Transverse colon (tissue), 4 donors: ENCODE data around the gene ZAR1. TPM values are rescaled to one million over a fixed set of nuclear protein-coding genes. Genes with fewer than 3 reads are reported as not detected.

Source experiments
- DNase-seq: peaks from one replicate; pipeline ENCODE4 v3.0.0-alpha.2; 2019
- H3K27ac ChIP-seq, 4 donors: fragments of 200-600 bp; sonication (generic); 2 replicates each; pipeline ENCODE4 v1.5.1; 2016 to 2018; ENCODE audit warnings: inconsistent platforms in 4 of 4
- H3K27me3 ChIP-seq: fragments of 200-600 bp; sonication (generic); 2 replicates; pipeline ENCODE4 v1.5.1; 2017; ENCODE audit warnings: inconsistent platforms
- H3K36me3 ChIP-seq, 4 donors: fragments of 200-600 bp; sonication (generic); 2 replicates each; pipeline ENCODE4 v1.5.1; 2017 to 2019; ENCODE audit warnings: inconsistent platforms in 4 of 4
- H3K4me1 ChIP-seq, 4 donors: fragments of 200-600 bp; sonication (generic); 2 replicates each; pipeline ENCODE4 v1.5.1; 2017 to 2020; ENCODE audit warnings: inconsistent platforms in 4 of 4
- H3K4me3 ChIP-seq, 4 donors: fragments of 200-600 bp; sonication (generic); 1 replicate in 1 of 4; 2 replicates in 3 of 4; pipeline versions ENCODE4 v1.5.1 to v1.6.1; 2017 to 2019; ENCODE audit warnings: inconsistent platforms in 4 of 4
- H3K9me3 ChIP-seq, 2 donors: fragments of 200-600 bp; sonication (generic); 2 replicates each; pipeline ENCODE4 v1.5.1; 2017 to 2019; ENCODE audit warnings: inconsistent platforms in 2 of 2
- CTCF ChIP-seq, 5 experiments: fragments of 200-600 bp in 3 of 5; fragments of 450-650 bp in 2 of 5; sonication (generic) in 3 of 5; IDR thresholded peaks; 1 replicate in 2 of 5; 2 replicates in 3 of 5; pipeline ENCODE4 v1.5.1; 2016 to 2017; ENCODE audit warnings: antibody characterized with exemption in 5 of 5, inconsistent platforms in 3 of 5, mild to moderate bottlenecking in 2 of 5, moderate library complexity in 1 of 5
- EP300 ChIP-seq: sonication (generic); formaldehyde crosslinking; IDR thresholded peaks from one replicate; pipeline ENCODE4 v1.6.1; 2017; ENCODE audit warnings: antibody characterized with exemption, low read depth
- POLR2A ChIP-seq: fragments of 450-650 bp; IDR thresholded peaks from one replicate; pipeline ENCODE4 v1.6.1; 2016; ENCODE audit warnings: antibody characterized with exemption, mild to moderate bottlenecking, moderate library complexity
- POLR2AphosphoS5 ChIP-seq, 3 donors: sonication (generic); formaldehyde crosslinking; IDR thresholded peaks; one replicate each; pipeline ENCODE4 v1.6.1; 2016; ENCODE audit warnings: antibody characterized with exemption in 3 of 3
- WGBS, 2 donors: methylation state at CpG; one replicate each; pipeline ENCODE4 v1.1.5; 2018; ENCODE audit warnings: low coverage in 1 of 2; 5-methylcytosine and 5-hydroxymethylcytosine counted together
- in situ Hi-C, 4 donors: fragments of 200-750 bp; cut with MboI; loops; one replicate each; pipeline versions ENCODE4 v1.15.0 to v1.15.1; 2017; ENCODE audit warnings: low sequenced_read_pairs in 3 of 4, low pct_ligation_motif_present in 1 of 4, low pct_unique_long_range_greater_than_20kb in 1 of 4
- intact Hi-C: fragments of 100-400 bp; cut with DNase I; formaldehyde crosslinking; loops from one replicate; pipeline ENCODE4 v1.15.1; 2023; ENCODE audit warnings: low total_unique reads
- total RNA-seq, 4 donors: library from RNA; depleted of rRNA; stranded (reverse); fragments of >200 nt; gene quantifications; one replicate each; pipeline ENCODE4 v1.1.0, GENCODE V29; 2016

ZAR1 gene
- total RNA-seq, 4 donors from 2014 or later = not detected

- no peak overlapping the region for H3K27ac ChIP-seq
- in situ Hi-C loops (no loop called here), intact Hi-C loops (no loop called here)
- no peak overlapping the region for H3K4me3 ChIP-seq
- TF ChIP-seq POLR2AphosphoS5 (IDR thresholded peaks at IDR 0.05) (no peak), CTCF (IDR thresholded peaks at IDR 0.05) (no peak), EP300 (no peak), POLR2A (no peak)
- DNase-seq = no peak
- no peaks in the 10 kb centered on the region for H3K4me1 ChIP-seq
- H3K27me3 ChIP-seq = no peaks in the 10 kb centered on the region
- H3K9me3 ChIP-seq = no peaks in the 10 kb centered on the region
- peaks cover 0 to 96% (median 47%) of the 10 kb centered on the region in 4 donors for H3K36me3 ChIP-seq
- WGBS, 2 donors = 78 to 89% methylated on average over 1 of the region's 1 CpG
These were observed 36.4 kb downstream of the ZAR1 start for GRCh38 chr4:48526406-48526805.

- DNase-seq = no peak
- peaks cover 0 to 80% (median 36%) of the 10 kb centered on the region in 4 donors for H3K36me3 ChIP-seq
- no peak overlapping the region for H3K4me3 ChIP-seq
- in situ Hi-C loops = no loop called here
- intact Hi-C loops = no loop called here
- no peaks in the 10 kb centered on the region for H3K4me1 ChIP-seq
- TF ChIP-seq POLR2A (no peak), POLR2AphosphoS5 (IDR thresholded peaks at IDR 0.05) (no peak), EP300 (no peak), CTCF (IDR thresholded peaks at IDR 0.05) (no peak)
- H3K9me3 ChIP-seq = no peaks in the 10 kb centered on the region
- no peak overlapping the region for H3K27ac ChIP-seq
- H3K27me3 ChIP-seq = no peaks in the 10 kb centered on the region
These were observed 48.3 kb downstream of the ZAR1 start for GRCh38 chr4:48538358-48538757.

GRCh38 chr4:48539597-48539996 is 49.5 kb downstream of the ZAR1 start:
- H3K36me3 ChIP-seq = peaks cover 0 to 80% (median 36%) of the 10 kb centered on the region in 4 donors
- TF ChIP-seq POLR2A (no peak), CTCF (IDR thresholded peaks at IDR 0.05) (no peak), POLR2AphosphoS5 (IDR thresholded peaks at IDR 0.05) (no peak), EP300 (no peak)
- H3K4me1 ChIP-seq = no peaks in the 10 kb centered on the region
- H3K9me3 ChIP-seq = no peaks in the 10 kb centered on the region
- no peak overlapping the region for H3K27ac ChIP-seq
- DNase-seq = no peak
- H3K27me3 ChIP-seq = no peaks in the 10 kb centered on the region
- no peak overlapping the region for H3K4me3 ChIP-seq
- intact Hi-C loops = no loop called here
- in situ Hi-C loops = no loop called here
- WGBS, 2 donors = 87 to 88% methylated on average over 3 of the region's 3 CpGs

GRCh38 chr4:48542888-48543287 is 52.8 kb downstream of the ZAR1 start:
- TF ChIP-seq POLR2A (no peak), POLR2AphosphoS5 (IDR thresholded peaks at IDR 0.05) (no peak), EP300 (no peak), CTCF (IDR thresholded peaks at IDR 0.05) (no peak)
- peaks cover 0 to 84% (median 43%) of the 10 kb centered on the region in 4 donors for H3K36me3 ChIP-seq
- in situ Hi-C loops = no loop called here

More at GRCh38 chr4:48542888-48543287, 52.8 kb downstream of the ZAR1 start:
- intact Hi-C loops = no loop called here
- no peak overlapping the region for H3K4me3 ChIP-seq
- WGBS, 2 donors = 92 to 100% methylated on average over 2 of the region's 2 CpGs
- H3K27me3 ChIP-seq = no peaks in the 10 kb centered on the region
- H3K27ac ChIP-seq = no peak overlapping the region
- DNase-seq = no peak
- H3K4me1 ChIP-seq = no peaks in the 10 kb centered on the region
- H3K9me3 ChIP-seq = no peaks in the 10 kb centered on the region
